ENCODE measurements around the gene PIK3R2. TPM values are rescaled to one million over a fixed set of nuclear protein-coding genes. Genes with fewer than 3 reads are reported as not detected.
A peak's percentile ranks its signal among the peaks of the same experiment; 100 is the strongest.
"Not testable (repeated sequence)": the region's sequence is repeated elsewhere in the genome, so short reads cannot be mapped to it uniquely, and the experiment has no call there.

PIK3R2 gene
- total RNA-seq, 1 donor from 2014 or later = 21.6 TPM

- intact Hi-C loops (cut with DNase I) = loop anchor here (10.0 kb wide), 1 partner anchor 46 kb away; a partner anchor contains a TSS
- Histone ChIP-seq H3K27me3 (ENCODE audit: low read depth) (peaks cover 5% of the 10 kb centered on the region), H3K36me3 (no peaks in the 10 kb centered on the region), H3K4me3 (no peak overlapping the region), H3K27ac (no peak overlapping the region), H3K9me3 (no peaks in the 10 kb centered on the region), H3K4me1 (peaks cover 12% of the 10 kb centered on the region)
- TF ChIP-seq CTCF (IDR thresholded peaks at IDR 0.05) = peak; percentile 79
- DNase-seq (peak; percentile 61), ATAC-seq (no peak)
Measured at GRCh38 chr19:18208098-18208951, 55.4 kb downstream of the PIK3R2 start.

- not testable (repeated sequence) for H3K36me3 ChIP-seq; H3K9me3 ChIP-seq; H3K27me3 ChIP-seq (ENCODE audit: low read depth); H3K27ac ChIP-seq; H3K4me3 ChIP-seq; DNase-seq; ATAC-seq; H3K4me1 ChIP-seq
- intact Hi-C loops (cut with DNase I) = loop anchor here (10.0 kb wide), 1 partner anchor 45 kb away; a partner anchor contains a TSS
Measured at GRCh38 chr19:18209912-18210311, 56.9 kb downstream of the PIK3R2 start.

- no peak for TF ChIP-seq CTCF (IDR thresholded peaks at IDR 0.05)
- Histone ChIP-seq H3K36me3 (no peaks in the 10 kb centered on the region), H3K4me1 (no peaks in the 10 kb centered on the region), H3K4me3 (no peak overlapping the region), H3K27ac (no peak overlapping the region), H3K27me3 (ENCODE audit: low read depth) (peaks cover 5% of the 10 kb centered on the region), H3K9me3 (no peaks in the 10 kb centered on the region)
- intact Hi-C loops (cut with DNase I) = no loop called here
- ATAC-seq (no peak), DNase-seq (no peak)
Measured at GRCh38 chr19:18211683-18212082, 58.7 kb downstream of the PIK3R2 start.

- Histone ChIP-seq H3K27ac (no peak overlapping the region), H3K4me1 (no peaks in the 10 kb centered on the region), H3K36me3 (no peaks in the 10 kb centered on the region), H3K27me3 (ENCODE audit: low read depth) (peaks cover 5% of the 10 kb centered on the region), H3K4me3 (no peak overlapping the region), H3K9me3 (no peaks in the 10 kb centered on the region)
- TF ChIP-seq CTCF (IDR thresholded peaks at IDR 0.05) = no peak
- ATAC-seq (no peak), DNase-seq (no peak)
- intact Hi-C loops (cut with DNase I) = no loop called here
Measured at GRCh38 chr19:18214779-18215433, 61.9 kb downstream of the PIK3R2 start.

GRCh38 chr19:18216789-18217188 lies 63.8 kb downstream of the PIK3R2 start:
- Histone ChIP-seq H3K27ac (no peak overlapping the region), H3K9me3 (no peaks in the 10 kb centered on the region), H3K27me3 (ENCODE audit: low read depth) (no peaks in the 10 kb centered on the region), H3K36me3 (no peaks in the 10 kb centered on the region), H3K4me1 (no peaks in the 10 kb centered on the region), H3K4me3 (no peak overlapping the region)
- intact Hi-C loops (cut with DNase I) = no loop called here
- TF ChIP-seq CTCF (IDR thresholded peaks at IDR 0.05) = no peak
- ATAC-seq (no peak), DNase-seq (no peak)

- ATAC-seq (no peak), DNase-seq (no peak)
- intact Hi-C loops (cut with DNase I) = no loop called here
- Histone ChIP-seq H3K27ac (no peak overlapping the region), H3K4me3 (no peak overlapping the region), H3K4me1 (no peaks in the 10 kb centered on the region), H3K9me3 (no peaks in the 10 kb centered on the region), H3K36me3 (no peaks in the 10 kb centered on the region), H3K27me3 (ENCODE audit: low read depth) (no peaks in the 10 kb centered on the region)
- TF ChIP-seq CTCF (IDR thresholded peaks at IDR 0.05) = no peak
Measured at GRCh38 chr19:18218159-18218558, 65.2 kb downstream of the PIK3R2 start.
